ENCODE results near the gene ZFR2.

DNA sequence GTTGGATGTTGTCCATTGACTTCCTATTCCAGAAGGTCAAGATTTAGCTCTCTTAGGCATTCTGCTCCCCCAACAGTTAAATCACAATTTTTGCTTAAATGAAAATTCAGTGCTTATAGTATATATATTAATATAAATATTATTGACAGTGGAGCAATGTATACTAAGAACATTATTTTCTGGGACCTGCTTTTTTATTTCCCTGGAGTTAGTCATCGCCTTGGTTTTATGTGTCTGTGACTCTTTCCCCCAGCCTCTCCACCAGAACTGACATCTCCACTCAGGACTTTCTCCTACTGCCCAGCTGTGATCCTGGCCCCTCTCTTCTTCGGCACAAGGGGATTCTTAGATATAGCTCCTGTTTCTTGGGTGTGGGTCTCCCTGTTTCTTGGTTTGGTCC lies 72.5 kb downstream of the ZFR2 start:
- TF ChIP-seq ZBED1 (IDR thresholded peaks at IDR 0.05; ENCODE audit: borderline replicate concordance) = no peak
- TF ChIP-seq SREBF2 (IDR thresholded peaks at IDR 0.05; ENCODE audit: low read length) = no peak
- TF ChIP-seq NFXL1 (IDR thresholded peaks at IDR 0.05; ENCODE audit: borderline replicate concordance) = no peak
- no peak for TF ChIP-seq POLR2AphosphoS5 (IDR thresholded peaks at IDR 0.05; ENCODE audit: low read length)
- no peak for TF ChIP-seq EP300 (IDR thresholded peaks at IDR 0.05; ENCODE audit: borderline replicate concordance in 1 of 2, control insufficient read depth in 1 of 2, low read depth in 2 of 2, low read length in 2 of 2)
- TF ChIP-seq ASH2L (IDR thresholded peaks at IDR 0.05; ENCODE audit: borderline replicate concordance, low read depth) = no peak
- TF ChIP-seq BMI1 (IDR thresholded peaks at IDR 0.05; ENCODE audit: borderline replicate concordance) = no peak
- TF ChIP-seq CBX3 (IDR thresholded peaks at IDR 0.05; ENCODE audit: borderline replicate concordance, low read depth) = no peak
